Inflammatory macrophage treated with lipopolysaccharide for 4 hours (primary cell): ENCODE measurements around the gene SLC17A4.
"Not testable (repeated sequence)": the region's sequence is repeated elsewhere in the genome, so short reads cannot be mapped to it uniquely, and the experiment has no call there.

Source experiments
- DNase-seq: peaks from one replicate; pipeline ENCODE4 v3.0.0-alpha.2; 2020

Gene SLC17A4

GRCh38 chr6:25754535-25754934 lies at the start of gene SLC17A4:
TSS of gene SLC17A4 (plus strand) at chr6:25754742. CDS start at chr6:25761963, 7,221 bp downstream.
- DNase-seq, result no peak

- DNase-seq, result no peak
These were observed 48.1 kb upstream of the SLC17A4 start for GRCh38 chr6:25706314-25707014.

- no peak for DNase-seq
These were observed 44.8 kb upstream of the SLC17A4 start for GRCh38 chr6:25709761-25710160.

GRCh38 chr6:25710287-25710686 lies 44.3 kb upstream of the SLC17A4 start:
- DNase-seq, result no peak

GRCh38 chr6:25713824-25714223 lies 40.7 kb upstream of the SLC17A4 start:
- DNase-seq, result no peak

- peak; percentile 6 for DNase-seq
These were observed 39.8 kb upstream of the SLC17A4 start for GRCh38 chr6:25714765-25715164.

GRCh38 chr6:25715794-25716193 lies 38.7 kb upstream of the SLC17A4 start:
- DNase-seq, result no peak

- DNase-seq, result peak; percentile 20
These were observed 36.4 kb upstream of the SLC17A4 start for GRCh38 chr6:25717866-25718740.

GRCh38 chr6:25726122-25726911 lies 28.2 kb upstream of the SLC17A4 start:
- no peak for DNase-seq

- no peak for DNase-seq
These were observed 27.5 kb upstream of the SLC17A4 start for GRCh38 chr6:25727028-25727427.

GRCh38 chr6:25730907-25731306 lies 23.6 kb upstream of the SLC17A4 start:
- DNase-seq, result no peak

- no peak for DNase-seq
These were observed 22.8 kb upstream of the SLC17A4 start for GRCh38 chr6:25731721-25732120.

GRCh38 chr6:25732468-25733198 lies 21.9 kb upstream of the SLC17A4 start:
- no peak for DNase-seq

- DNase-seq, result no peak
These were observed 19.3 kb upstream of the SLC17A4 start for GRCh38 chr6:25735261-25735660.

GRCh38 chr6:25743868-25744267 lies 10.7 kb upstream of the SLC17A4 start:
- DNase-seq, result no peak

- DNase-seq, result no peak
These were observed 8.7 kb upstream of the SLC17A4 start for GRCh38 chr6:25745836-25746235.

GRCh38 chr6:25746968-25747367 lies 7.6 kb upstream of the SLC17A4 start:
- no peak for DNase-seq

- no peak for DNase-seq
These were observed 7.1 kb upstream of the SLC17A4 start for GRCh38 chr6:25747477-25747876.

GRCh38 chr6:25748049-25748448 lies 6.5 kb upstream of the SLC17A4 start:
- DNase-seq, result no peak

GRCh38 chr6:25748601-25749517 lies 5.7 kb upstream of the SLC17A4 start:
- not testable (repeated sequence) for DNase-seq

GRCh38 chr6:25749837-25750236 lies 4.7 kb upstream of the SLC17A4 start:
- DNase-seq, result peak; percentile 16
